Activated CD4-positive, alpha-beta T cell treated with anti-CD3 and anti-CD28 coated beads, Interleukin-2, amount 50 U/mL, for 24 hours (primary cell): ENCODE data around the gene GPR31.
"Not testable (repeated sequence)": the region's sequence is repeated elsewhere in the genome, so short reads cannot be mapped to it uniquely, and the experiment has no call there.

Source experiments
- DNase-seq, 2 donors: peaks; one replicate each; pipeline ENCODE4 v3.0.0-alpha.2; 2020; ENCODE audit warnings: low read depth in 1 of 2, low spot score in 1 of 2

Gene GPR31, protein sequence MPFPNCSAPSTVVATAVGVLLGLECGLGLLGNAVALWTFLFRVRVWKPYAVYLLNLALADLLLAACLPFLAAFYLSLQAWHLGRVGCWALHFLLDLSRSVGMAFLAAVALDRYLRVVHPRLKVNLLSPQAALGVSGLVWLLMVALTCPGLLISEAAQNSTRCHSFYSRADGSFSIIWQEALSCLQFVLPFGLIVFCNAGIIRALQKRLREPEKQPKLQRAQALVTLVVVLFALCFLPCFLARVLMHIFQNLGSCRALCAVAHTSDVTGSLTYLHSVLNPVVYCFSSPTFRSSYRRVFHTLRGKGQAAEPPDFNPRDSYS

DNA sequence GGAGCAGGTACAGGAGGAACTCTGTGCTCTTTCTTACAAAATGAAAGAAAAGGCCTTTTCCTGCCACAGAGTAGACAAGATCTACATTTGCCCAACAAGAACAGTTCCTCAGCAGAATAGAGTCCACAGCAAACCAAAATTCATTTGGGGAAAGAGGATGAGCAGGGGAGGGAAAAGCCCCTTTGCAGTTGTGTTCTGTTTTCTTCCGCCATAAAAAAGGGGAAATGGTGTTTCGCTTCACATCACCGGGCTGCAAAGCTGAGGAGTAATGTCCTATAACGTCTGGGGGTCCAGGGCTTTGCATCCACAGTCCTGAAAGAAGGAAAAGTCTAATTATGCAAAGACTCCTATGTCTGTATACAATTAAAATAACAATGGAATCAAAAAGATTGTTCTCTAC, at the start of gene GPR31:
Gene GPR31 (minus strand): TSS at position 118 of the 400 bp plus-strand sequence. CDS start 149 bp downstream, outside the sequence.
- no peak for DNase-seq

DNA sequence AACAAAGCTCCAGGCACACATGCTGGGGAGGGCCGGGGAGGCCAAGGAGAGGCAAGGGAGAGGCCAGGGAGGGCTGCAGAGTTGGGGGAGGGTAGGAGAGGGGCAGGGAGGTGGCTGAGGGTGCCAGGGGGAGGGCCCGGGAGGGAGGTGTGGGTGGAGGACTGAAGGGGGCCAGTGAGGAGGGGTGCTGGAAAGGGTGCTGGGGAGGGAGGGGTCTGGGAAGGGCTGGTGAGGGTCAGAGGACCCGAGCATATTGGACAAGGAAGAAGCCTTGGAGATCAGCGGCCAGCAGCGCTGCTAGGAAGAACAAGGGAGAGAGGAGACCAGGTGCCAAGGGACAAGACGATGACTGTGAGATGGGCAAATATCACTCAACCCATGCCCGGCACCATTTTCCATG, 49.7 kb upstream of the GPR31 start:
- DNase-seq, result no peak

DNA sequence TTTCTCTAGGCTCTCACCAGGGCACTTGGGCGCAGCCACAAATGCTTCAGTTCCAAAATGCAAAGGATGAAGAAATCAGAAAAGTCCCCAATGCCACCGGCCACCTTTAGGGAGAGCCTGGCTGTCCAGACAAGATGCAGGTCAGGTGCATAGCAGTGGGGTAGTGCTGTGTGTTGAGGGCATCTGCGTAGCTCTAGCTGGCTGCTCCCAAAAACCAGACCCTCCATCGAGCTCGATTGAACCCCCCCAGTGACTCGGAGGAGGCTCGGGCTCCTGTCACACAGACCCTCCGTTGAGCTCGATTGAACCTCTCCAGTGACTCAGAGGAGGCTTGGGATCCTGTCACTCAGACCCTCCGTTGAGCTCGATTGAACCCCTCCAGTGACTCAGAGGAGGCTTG, 47.5 kb upstream of the GPR31 start:
- not testable (repeated sequence) for DNase-seq

DNA sequence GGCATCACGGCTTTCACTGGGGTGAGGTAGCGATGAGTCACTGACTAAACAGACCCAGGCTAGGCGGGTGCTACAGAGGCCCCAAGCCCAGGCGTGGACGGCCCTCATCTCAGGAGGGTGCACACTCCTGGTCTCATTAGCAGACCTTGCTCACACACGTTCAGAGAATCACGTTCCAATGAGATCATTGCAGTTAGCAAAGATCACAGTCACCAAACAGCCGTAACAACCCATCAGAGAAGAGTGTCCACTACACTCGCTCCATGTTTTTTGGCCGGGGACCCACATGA, 46.2 kb upstream of the GPR31 start:
- not testable (repeated sequence) for DNase-seq

DNA sequence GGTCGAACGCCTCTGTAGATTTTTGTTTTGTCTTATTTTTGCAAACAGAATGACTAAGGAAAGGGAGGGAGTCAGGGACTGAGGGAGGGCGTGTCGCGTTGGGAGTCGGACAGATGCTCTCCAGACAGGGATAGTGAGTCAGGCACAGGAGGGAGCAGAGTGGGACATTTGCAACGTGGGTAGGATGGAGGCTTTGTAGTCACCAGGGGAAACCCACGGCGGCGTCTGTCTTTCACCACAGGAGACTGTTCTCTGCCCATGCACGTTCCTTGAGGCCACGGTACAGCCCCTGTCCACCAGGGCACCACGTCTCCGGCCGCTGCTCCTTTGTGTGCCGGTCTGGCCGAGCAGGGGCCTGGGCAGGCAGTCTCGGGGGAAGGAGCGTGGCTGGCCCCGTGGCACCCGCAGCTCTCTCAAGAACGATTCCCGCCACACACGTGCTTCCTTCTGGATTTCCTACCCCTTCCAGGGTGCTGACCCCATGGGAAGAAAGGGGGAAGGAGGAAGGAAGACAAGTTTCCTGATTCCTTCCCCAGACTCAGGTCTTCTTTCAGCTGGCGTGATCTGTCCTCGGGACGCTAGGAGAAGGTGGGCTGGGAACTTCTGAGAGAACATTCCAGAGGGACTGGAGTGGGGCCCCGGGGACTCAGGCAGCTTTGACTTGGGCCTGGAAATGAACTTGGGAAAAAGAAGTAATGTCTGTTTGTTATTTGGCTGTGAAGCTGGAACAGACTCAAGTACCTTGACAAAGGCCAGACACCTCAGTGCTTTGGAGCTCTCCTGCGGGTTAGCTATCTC, 45.7 kb upstream of the GPR31 start:
- not testable (repeated sequence) for DNase-seq

DNA sequence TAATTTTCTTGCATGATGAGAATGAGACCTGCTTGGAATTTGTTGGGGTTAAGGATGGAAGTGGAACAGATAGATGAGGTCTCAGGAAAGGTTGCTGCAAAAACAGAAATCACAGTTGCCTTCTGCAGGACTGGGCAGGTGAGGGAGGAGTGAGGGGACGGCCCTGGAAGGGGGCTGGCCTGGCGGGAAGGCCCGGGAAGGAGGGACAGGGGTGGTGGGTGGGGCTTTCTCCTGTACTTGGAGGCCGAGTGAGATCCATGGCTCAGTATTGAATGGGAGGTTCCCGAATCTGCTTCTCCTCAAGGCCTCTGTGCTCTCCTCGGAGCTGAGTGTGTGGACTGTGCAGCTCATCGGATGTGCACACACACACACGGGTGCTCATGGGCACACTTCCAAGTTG, 44.8 kb upstream of the GPR31 start:
- not testable (repeated sequence) for DNase-seq

DNA sequence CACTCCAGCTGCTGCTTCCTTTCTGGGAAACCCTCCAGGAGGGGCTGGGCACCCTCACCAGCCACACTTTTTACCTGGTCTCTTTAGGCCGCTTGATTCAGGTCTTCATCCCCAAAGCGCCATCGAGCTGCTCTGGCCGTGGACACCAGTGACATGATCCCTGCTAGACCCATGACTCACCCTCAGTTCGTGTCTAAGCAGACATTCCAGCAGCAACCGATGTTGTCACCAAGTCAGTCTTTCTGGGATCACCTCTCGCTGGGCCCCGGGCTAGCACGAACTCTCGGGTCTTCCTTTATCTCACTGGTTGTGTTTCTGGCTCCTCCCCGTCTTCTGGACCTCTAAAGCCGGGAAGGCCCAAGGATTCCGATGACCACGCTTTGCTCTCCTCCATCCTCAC, 43.0 kb upstream of the GPR31 start:
- no peak for DNase-seq

DNA sequence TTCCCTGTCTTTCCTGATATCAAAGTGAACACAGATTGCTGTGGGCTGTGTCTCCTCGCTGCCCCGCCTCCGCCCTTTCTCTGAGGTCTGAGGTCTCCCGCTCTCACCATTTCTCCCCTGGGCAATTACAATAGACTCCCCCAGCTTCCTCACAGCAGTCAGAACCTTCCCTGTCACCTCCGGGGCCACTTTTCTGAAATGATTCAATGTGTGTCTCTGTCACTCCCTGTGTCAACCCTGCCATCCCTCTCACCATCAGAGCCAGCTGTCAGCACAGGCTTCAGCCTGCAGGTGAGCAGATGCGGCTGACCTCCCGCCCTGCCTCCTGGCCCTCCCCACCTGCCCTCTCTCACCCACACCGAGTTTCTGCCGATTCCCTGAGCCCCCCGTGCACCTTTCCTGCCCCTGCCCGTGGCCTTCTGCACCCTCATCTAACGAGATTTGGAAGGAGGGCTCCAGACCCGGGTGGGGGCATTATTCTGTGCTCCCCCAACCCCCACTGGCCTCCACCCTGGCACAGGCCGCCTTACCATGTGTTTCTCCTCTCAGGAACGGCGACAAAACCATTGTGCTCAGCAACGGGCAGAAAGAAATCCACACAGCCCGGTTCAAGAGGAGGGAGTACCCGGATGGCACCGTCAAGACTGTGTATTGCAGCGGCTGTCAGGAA, 38.3 kb upstream of the GPR31 start:
- not testable (repeated sequence) for DNase-seq

DNA sequence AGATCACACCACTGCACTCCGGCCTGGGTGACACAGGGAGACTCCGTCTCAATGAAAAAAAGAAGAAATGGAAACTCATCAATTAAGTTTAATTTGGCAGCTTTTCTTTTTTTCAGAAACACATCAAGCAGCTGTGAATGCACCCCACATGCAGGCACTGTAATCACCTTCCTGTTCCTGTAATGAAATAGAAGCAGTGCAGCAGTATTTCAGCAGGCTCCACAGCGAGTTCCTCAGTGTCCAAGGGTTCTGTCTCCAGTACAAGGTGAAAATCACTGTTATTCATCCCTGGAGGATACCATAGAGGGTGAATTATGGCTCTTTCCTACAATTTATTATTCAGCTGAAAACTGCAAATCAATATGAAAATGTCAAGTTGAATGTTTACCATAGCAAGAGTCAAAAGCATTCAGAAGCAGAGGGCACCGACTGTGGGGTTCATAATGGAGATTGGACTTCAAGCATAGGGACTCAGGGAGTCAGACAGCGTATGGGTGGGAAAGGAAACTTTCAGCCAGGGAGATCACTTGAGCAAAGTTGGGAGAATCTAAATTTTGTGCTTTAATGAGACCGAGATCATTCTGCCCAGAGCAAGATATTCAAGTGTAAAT, 35.8 kb upstream of the GPR31 start:
- DNase-seq, result not testable (repeated sequence)

DNA sequence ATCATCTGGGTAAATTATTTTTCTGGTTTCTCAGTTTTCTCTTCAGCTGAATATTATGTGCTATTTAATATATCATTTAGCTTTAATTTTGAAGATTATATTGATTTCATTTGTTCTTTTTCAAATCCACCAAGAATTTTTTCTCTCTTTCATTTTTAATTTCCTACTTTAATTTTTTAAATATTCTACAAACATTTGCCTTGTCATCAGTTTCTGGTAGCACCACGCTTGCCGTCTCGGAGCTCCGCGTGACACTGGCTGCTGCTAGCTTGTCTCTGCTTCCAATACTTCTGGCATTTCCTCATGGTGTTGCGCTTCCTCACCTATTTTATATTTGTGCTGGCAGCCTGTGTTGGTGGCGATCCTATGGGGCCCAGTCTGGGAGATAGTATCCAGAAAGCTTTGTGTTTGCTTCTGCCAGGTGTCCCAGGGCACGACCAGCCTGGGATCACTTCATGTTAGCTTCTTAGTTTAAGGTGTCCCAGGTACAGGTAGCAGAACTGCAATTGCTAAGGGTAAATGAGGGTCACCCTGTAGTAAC, 33.3 kb upstream of the GPR31 start:
- not testable (repeated sequence) for DNase-seq

DNA sequence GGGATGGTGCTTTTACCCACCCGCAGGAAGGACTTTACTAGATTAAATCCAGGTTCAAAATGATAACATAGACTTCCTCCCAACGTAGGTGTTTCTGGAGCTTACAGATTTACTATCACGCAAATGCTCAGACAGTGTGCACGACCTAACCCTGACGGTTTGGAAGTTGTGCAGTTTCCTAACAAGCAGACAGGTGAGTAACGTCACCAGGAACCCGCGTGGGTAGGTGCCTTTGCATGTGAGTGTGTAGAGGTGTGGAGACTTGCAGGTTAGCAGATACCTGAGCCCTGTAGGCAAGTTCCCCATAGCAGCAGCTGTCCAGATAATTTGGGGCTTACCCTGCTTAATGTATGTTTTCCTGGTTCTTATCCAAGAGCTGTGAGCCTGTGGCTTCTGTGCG, 29.5 kb upstream of the GPR31 start:
- DNase-seq, result not testable (repeated sequence)

DNA sequence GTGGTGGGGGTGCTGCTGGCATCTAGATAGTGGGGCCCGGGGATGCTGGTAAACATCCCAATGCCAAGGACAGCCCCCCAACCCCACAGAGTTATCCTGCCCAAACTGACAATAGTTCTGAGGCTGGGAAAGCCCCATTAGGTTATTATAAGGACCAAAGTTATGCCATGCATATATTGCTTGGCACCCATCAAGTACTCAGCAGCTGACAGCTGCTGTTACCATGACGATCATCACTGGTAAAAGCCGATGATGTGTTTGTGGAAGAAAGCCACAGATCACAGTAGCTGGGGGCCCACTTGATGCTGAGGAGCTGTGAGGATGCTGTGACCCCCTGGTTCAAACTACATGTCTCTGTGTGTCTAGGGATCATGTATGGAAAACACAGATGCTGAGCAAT, 27.3 kb upstream of the GPR31 start:
- DNase-seq, result not testable (repeated sequence)

DNA sequence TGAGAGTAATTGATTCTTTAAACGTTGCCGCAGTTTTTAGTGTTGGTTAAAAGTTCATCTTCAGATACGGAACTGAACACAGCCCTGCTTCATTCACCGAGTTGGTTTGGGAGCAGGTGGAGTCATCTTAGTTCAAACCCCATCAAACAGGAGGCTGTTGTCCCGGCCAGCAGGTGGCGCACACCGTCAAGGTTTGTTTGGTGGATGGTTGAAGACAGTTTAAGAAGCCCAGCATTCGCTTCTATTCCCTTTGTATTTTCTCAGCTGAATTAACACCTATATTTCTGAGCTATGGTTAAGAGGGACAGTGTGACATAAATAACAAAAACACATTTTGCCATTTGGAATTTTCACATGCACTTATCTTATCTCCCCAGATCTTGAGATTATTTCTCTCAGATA, 25.1 kb upstream of the GPR31 start:
- not testable (repeated sequence) for DNase-seq

DNA sequence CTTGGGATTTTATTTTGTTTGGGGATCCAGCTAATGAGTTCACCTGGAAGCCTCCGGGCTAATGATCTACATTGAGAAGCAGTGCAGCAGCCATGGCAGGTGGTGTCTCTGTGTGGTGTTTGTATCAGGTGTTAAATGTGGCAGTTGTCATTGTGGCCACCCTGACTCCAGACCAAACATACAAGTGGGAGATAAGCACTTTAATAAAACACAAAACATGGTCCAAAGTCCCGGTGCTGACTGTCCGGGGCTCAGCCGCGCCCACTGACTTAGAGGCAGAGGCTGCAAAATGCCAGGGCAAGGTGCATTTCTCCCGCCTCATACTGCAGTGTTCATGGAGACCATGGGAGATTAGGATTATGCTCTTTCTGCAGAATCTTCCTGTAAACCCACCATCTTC, 23.6 kb upstream of the GPR31 start:
- DNase-seq, result not testable (repeated sequence)

DNA sequence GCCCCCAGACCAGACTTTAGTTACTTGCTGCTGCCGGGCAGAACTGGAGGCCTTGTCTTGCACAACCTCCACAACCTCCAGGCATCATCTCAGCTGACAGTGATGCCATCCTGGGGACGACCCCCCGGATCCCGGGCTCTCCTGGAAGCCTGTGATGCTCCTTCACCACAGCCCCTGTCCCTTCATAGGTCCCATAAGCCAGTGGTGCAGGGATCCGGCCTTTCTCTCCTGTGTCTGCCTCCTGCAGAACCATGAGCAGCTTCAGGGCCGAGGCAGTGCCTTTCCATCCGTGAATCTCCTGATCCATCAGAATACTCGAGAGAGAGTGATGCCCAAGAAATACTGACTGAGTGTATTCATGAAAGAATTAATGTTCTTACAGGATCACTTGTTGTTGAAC, 22.3 kb upstream of the GPR31 start:
- not testable (repeated sequence) for DNase-seq

DNA sequence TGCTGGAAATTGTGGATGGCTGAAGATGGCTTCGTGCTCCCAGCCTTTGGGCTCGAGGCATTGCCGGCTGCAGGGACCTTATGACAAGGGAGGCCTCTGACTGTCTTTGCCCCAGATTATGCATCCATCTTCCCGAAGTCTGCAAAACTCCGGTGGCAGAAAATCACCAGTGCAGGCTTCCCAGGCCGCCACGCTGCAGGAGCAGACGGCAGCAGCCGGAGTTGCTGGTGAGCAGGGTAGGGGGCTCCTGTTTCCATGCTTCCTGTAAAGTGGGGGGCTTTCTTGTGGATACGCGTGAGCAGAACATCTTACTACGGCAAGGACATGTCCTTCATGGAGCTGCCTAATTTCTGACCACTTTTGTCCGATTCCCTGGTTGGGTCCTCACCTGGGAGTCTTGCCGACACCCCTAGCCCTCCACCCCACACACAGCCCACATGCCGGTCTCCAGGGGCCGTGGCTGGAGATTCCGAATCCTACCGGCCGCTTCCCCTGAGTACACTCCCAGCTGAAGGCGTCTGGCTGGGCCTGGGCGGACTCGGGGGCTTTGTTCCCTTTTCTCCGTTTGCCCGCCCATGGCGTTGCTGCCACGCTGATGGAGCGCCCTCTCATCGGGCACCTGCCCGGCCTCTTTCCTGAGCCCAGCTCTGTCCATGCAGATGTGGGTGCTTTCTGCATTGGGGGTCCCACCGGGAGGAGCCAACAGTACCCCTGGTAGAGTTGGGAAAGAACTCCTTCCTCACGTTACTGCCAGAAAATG, 21.3 kb upstream of the GPR31 start:
- DNase-seq, result not testable (repeated sequence)

DNA sequence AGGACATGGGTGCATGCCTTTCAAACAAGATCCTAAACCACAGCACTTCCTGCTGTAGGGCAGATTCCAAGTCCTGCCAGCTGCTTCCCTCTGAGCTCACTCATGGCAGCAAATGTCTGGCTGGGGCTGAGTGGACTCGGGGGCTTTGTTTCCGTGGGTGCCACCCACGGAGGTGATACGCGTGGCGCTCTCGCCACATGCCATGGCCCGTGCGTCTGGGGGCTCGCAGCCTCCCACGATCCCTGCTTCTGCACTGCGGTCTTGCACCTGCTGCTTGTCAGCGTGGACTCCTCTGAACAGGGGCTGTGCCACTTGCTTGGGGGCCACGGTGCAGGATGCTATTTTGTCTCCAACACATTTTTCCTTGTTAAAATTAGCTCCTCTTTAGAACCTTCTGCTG, 19.5 kb upstream of the GPR31 start:
- DNase-seq, result not testable (repeated sequence)

DNA sequence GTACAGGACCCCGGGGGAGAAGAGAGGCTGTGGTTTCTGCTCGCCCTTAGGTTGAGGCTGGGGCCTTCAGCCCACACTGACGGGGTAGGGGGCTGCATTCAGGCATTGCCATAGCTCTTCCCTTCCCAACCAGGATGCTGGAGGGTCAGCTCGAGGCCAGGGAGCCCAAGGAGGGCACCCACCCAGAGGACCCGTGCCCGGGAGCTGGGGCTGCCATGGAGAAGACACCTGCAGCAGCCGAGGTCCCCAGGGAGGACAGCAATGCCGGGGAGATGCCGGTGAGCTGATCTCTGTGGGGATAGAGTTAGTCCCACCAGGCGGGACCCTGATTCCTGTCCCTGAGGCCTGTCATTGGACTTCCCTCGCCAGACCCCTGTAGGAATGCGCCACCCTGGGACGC, 14.2 kb upstream of the GPR31 start:
- not testable (repeated sequence) for DNase-seq

DNA sequence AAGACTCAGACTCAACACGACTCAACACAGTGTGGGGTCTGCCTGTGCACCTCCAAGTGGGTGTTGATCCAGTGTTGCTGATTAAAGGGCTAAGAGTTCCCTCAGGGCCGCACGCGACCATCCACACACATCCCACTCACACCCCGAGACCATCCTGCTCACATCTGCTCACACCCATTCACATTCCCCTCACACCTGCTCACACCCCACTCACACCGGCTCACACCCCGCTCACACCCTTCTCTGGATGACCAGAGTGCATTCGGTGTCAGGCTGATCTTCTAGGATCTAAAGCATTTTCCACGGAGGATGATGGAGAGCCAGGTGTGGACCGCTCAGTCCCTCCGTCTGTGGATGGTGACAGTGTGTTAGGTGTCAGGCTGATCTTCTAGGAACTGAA, 13.5 kb upstream of the GPR31 start:
- not testable (repeated sequence) for DNase-seq

DNA sequence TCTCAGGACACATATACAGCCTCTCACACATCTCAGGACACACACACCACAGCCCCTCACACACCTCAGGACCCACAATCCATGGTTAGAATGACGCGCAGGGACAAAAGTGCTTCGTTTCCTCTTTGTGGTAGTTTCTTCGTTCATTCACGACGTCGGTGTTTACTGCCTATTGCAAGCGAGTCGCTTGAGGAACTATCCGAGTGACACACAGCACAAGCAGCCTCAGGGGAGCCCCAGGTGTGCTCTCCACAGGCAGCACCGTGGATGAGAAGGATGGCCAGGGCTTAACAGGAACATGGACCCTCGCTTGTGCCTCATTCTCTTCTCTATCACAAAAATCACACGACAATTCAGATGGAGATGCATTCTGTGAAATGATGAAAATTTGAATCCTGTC, 12.1 kb upstream of the GPR31 start:
- DNase-seq, result not testable (repeated sequence)

DNA sequence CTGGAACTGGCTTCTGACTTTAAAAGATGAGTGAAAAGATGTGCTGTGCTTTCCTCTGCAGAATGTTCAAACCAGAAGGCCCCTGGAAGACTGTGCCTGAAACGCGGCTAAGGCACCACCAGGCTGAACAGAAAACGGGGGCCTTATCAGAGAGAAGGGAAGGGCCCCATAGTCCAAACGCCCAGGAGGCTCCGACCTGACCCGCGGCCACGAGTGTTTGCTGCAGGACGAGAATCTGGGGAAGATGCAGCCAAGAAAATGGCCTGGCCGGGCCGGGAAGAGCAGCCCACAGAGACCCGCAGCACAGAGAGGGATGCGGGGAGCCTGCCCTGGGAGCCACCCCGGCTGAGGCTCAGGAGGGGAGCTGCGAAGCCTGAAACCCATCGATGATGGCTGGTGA, 10.5 kb upstream of the GPR31 start:
- not testable (repeated sequence) for DNase-seq
